GM23338 (cell line): ENCODE measurements around the gene MAN2C1. TPM values are rescaled to one million over a fixed set of nuclear protein-coding genes. Genes with fewer than 3 reads are reported as not detected.
"Not testable (repeated sequence)": the region's sequence is repeated elsewhere in the genome, so short reads cannot be mapped to it uniquely, and the experiment has no call there.

Experiments
- ATAC-seq: fragments of 200-7000 bp; cut with Tn5 transposase; 3 replicates; pipeline ENCODE4 v1.9.1; 2020
- DNase-seq: peaks from one replicate; pipeline ENCODE4 v3.0.0-alpha.2; 2015; ENCODE audit warnings: low spot score
- H2AFZ ChIP-seq: fragments of 200-600 bp; sonication (generic); 2 replicates; pipeline ENCODE4 v1.8.0; 2016; ENCODE audit warnings: antibody characterized with exemption, mild to moderate bottlenecking, moderate library complexity
- H3F3A ChIP-seq: fragments of 200-600 bp; sonication (generic); replicated peaks from 2 replicates; pipeline ENCODE4 v1.8.0; 2017; ENCODE audit warnings: antibody characterized with exemption, mixed run types, low read depth
- H3K27ac ChIP-seq: fragments of 200-600 bp; sonication (generic); 2 replicates; pipeline ENCODE4 v1.6.1; 2016; ENCODE audit warnings: low read depth
- H3K27me3 ChIP-seq: fragments of 200-600 bp; sonication (generic); 2 replicates; pipeline ENCODE4 v1.8.0; 2016; ENCODE audit warnings: mild to moderate bottlenecking, mixed run types, moderate library complexity; ENCODE audit not compliant: insufficient read depth
- H3K36me3 ChIP-seq: fragments of 200-600 bp; sonication (generic); 2 replicates; pipeline ENCODE4 v1.8.0; 2016; ENCODE audit warnings: mild to moderate bottlenecking; ENCODE audit not compliant: insufficient read depth
- H3K4me1 ChIP-seq: fragments of 200-600 bp; sonication (generic); 2 replicates; pipeline ENCODE4 v1.8.0; 2016; ENCODE audit warnings: mild to moderate bottlenecking, moderate library complexity; ENCODE audit not compliant: insufficient read depth
- H3K4me2 ChIP-seq: fragments of 200-600 bp; sonication (generic); 2 replicates; pipeline ENCODE4 v1.7.1; 2017; ENCODE audit warnings: mixed run types
- H3K4me3 ChIP-seq: fragments of 200-600 bp; sonication (generic); 2 replicates; pipeline ENCODE4 v1.6.1; 2016; ENCODE audit warnings: mixed run types
- H3K79me2 ChIP-seq: fragments of 200-600 bp; sonication (generic); replicated peaks from 2 replicates; pipeline ENCODE4 v1.8.0; 2017; ENCODE audit warnings: mild to moderate bottlenecking; ENCODE audit not compliant: insufficient read depth
- H3K9me2 ChIP-seq: fragments of 200-600 bp; sonication (generic); 2 replicates; pipeline ENCODE4 v1.8.0; 2017; ENCODE audit not compliant: insufficient read depth
- H4K20me1 ChIP-seq: fragments of 200-600 bp; sonication (generic); replicated peaks from 2 replicates; pipeline ENCODE4 v1.8.0; 2017; ENCODE audit warnings: mild to moderate bottlenecking; ENCODE audit not compliant: insufficient read depth
- H3K27ac Mint-ChIP-seq: 2 replicates; pipeline ENCODE4 v1.8.0; 2020; ENCODE audit warnings: inconsistent platforms, mild to moderate bottlenecking, moderate library complexity, mixed read lengths
- H3K27me3 Mint-ChIP-seq: 3 replicates; pipeline ENCODE4 v1.8.0; 2022; ENCODE audit warnings: low read depth, mild to moderate bottlenecking, moderate library complexity, mixed read lengths, inconsistent platforms; ENCODE audit not compliant: insufficient read depth, poor library complexity
- H3K36me3 Mint-ChIP-seq: 3 replicates; pipeline ENCODE4 v1.8.0; 2021; ENCODE audit warnings: low read depth, mild to moderate bottlenecking, inconsistent platforms, moderate library complexity, mixed read lengths
- H3K4me1 Mint-ChIP-seq: 3 replicates; pipeline ENCODE4 v1.8.0; 2020; ENCODE audit warnings: mild to moderate bottlenecking, inconsistent platforms, mixed read lengths
- H3K4me3 Mint-ChIP-seq: 3 replicates; pipeline ENCODE4 v1.8.0; 2021; ENCODE audit warnings: moderate library complexity, mild to moderate bottlenecking, inconsistent platforms, mixed read lengths
- H3K9me3 Mint-ChIP-seq: 3 replicates; pipeline ENCODE4 v1.8.0; 2020; ENCODE audit warnings: moderate library complexity, mild to moderate bottlenecking, inconsistent platforms, mixed read lengths
- CTCF ChIP-seq, 2 experiments: fragments of 200-600 bp in 1 of 2; sonication (generic) in 1 of 2; conservative IDR thresholded peaks; 2 replicates each; pipeline versions ENCODE4 v1.5.1 to v1.6.1; 2016 to 2017; ENCODE audit warnings: antibody characterized with exemption in 2 of 2, low read depth in 2 of 2, mild to moderate bottlenecking in 2 of 2, moderate library complexity in 1 of 2
- ETS1 ChIP-seq: IDR thresholded peaks from 2 replicates; pipeline ENCODE4 v1.6.1; 2016; ENCODE audit warnings: antibody characterized with exemption
- EZH2phosphoT487 ChIP-seq: fragments of 200-600 bp; sonication (generic); IDR thresholded peaks from one replicate; pipeline ENCODE4 v1.8.1; 2018; ENCODE audit warnings: antibody characterized with exemption; ENCODE audit not compliant: unreplicated experiment
- POLR2AphosphoS5 ChIP-seq: IDR thresholded peaks from 2 replicates; pipeline ENCODE4 v1.6.1; 2016; ENCODE audit warnings: antibody characterized with exemption, low read depth
- polyA plus RNA-seq: library from polyadenylated mRNA; unstranded; fragments of >200 nt; fragmentation: Nextera tagmentation; extraction: Ambion mirVana; gene quantifications from 2 replicates; pipeline ENCODE4 v1.2.1, GENCODE V29; 2016
- total RNA-seq: library from RNA; depleted of rRNA; stranded (reverse); fragments of >200 nt; shearing (Covaris generic); gene quantifications from 2 replicates; pipeline ENCODE4 v1.2.3, GENCODE V29; 2014

MAN2C1 gene
- total and polyA plus RNA-seq, 2 experiments from 2014 or later: 42.3 to 129 TPM

DNA sequence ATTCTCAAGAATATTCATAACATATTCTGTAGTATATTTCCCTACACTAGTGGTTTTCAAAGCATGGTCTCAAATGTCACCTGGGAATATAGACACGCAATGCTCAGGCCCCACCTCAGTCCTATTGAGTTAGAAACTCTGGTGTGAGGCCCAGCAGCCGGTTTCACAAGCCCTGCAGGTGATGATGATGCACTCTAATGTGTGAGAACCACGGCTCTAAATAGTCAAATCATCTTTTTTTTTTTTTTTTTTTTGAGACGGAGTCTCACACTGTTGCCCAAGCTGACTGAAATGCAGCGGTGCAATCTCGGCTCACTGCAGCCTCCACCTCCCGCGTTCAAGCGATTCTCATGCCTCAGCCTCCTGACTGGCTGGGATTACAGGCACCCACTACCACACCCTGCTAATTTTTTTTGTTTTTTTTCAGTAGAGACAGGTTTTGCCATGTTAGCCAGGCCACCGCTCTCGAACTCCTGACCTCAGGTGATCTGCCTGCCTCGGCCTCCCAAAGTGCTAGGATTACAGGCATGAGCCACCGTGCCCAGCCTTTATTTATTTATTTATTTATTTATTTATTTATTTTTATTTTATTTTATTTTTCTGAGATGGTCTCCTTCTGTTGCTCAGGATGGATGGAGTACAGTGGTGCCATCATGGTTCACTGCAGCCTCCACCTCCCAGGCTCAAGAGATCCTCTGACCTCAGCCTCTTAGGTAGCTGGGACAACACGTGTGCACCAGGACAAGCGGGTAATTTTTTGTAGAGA lies 34.6 kb downstream of the MAN2C1 start:
- H3K79me2 ChIP-seq, H2AFZ ChIP-seq, ATAC-seq, H3K4me1 ChIP-seq, H3K4me3 Mint-ChIP-seq, H3K4me2 ChIP-seq, H3K36me3 Mint-ChIP-seq, DNase-seq, H3K9me3 Mint-ChIP-seq, H3K27ac ChIP-seq, H4K20me1 ChIP-seq, H3K9me2 ChIP-seq, H3K36me3 ChIP-seq, H3K27me3 ChIP-seq, H3F3A ChIP-seq, H3K4me3 ChIP-seq, H3K27ac Mint-ChIP-seq: not testable (repeated sequence)
- Mint-ChIP-seq H3K4me1 (peaks cover 14% of the 10 kb centered on the region), H3K27me3 (peaks cover 15% of the 10 kb centered on the region)

DNA sequence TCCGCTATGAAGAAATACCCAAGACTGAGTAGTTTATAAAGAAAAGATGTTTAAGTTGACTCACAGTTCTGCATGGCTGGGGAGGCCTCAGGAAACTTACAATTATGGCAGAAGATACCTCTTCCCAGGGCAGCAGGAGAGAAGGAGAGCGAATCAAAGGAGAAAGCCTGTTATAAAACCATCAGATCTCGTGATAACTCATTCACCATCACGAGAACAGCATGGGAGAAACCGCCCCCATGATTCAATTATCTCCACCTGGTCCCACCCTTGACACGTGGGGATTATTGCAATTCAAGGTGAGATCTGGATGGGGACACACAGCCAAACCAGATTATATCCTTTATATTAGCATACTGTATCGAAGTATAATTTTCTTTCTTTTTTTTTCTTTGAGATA lies 36.3 kb downstream of the MAN2C1 start:
- H3K4me2 ChIP-seq, H3K4me3 ChIP-seq, H3K4me1 ChIP-seq, H3K36me3 Mint-ChIP-seq, H4K20me1 ChIP-seq, DNase-seq, H3K36me3 ChIP-seq, H3K27ac ChIP-seq, H3K9me3 Mint-ChIP-seq, H3K9me2 ChIP-seq, H3K79me2 ChIP-seq, H3K27me3 ChIP-seq, ATAC-seq, H3K4me3 Mint-ChIP-seq, H2AFZ ChIP-seq, H3F3A ChIP-seq, H3K27ac Mint-ChIP-seq: not testable (repeated sequence)
- Mint-ChIP-seq H3K4me1 (peaks cover 14% of the 10 kb centered on the region), H3K27me3 (peaks cover 13% of the 10 kb centered on the region)

- H2AFZ ChIP-seq: no peak overlapping the region
- ATAC-seq (no peak; the same call in 2 of the 3 replicates), DNase-seq (no peak)
- Mint-ChIP-seq H3K36me3 (no peaks in the 10 kb centered on the region; the same call in 2 of the 3 replicates), H3K27me3 (peaks cover 3% of the 10 kb centered on the region), H3K9me3 (no peaks in the 10 kb centered on the region), H3K27ac (no peak overlapping the region), H3K4me1 (no peaks in the 10 kb centered on the region), H3K4me3 (no peak overlapping the region)
- no peaks in the 10 kb centered on the region for H3K36me3 ChIP-seq
- no peaks in the 10 kb centered on the region for H4K20me1 ChIP-seq
- H3K79me2 ChIP-seq: no peaks in the 10 kb centered on the region
- no peak overlapping the region for H3K4me3 ChIP-seq
- TF ChIP-seq POLR2AphosphoS5: no peak
- no peak for TF ChIP-seq ETS1
- TF ChIP-seq EZH2phosphoT487: no peak
- TF ChIP-seq CTCF (conservative IDR thresholded peaks at IDR 0.05; ENCODE audit: low read depth in 2 of 2): peak in 1 of 2 experiments; percentile 20; a peak in 2 of 4 replicates
- no peak overlapping the region for H3K27ac ChIP-seq
- no peaks in the 10 kb centered on the region for H3K4me1 ChIP-seq
- no peaks in the 10 kb centered on the region for H3K27me3 ChIP-seq
- no peak overlapping the region for H3K4me2 ChIP-seq
- no peaks in the 10 kb centered on the region for H3K9me2 ChIP-seq
- no peaks in the 10 kb centered on the region for H3F3A ChIP-seq
These were observed 38.8 kb downstream of the MAN2C1 start for GRCh38 chr15:75329571-75329970.
